22Rv1 (cell line): ENCODE results near the gene SENP7.

Source experiments
- CTCF ChIP-seq: fragments of 450-650 bp; IDR thresholded peaks from 2 replicates; pipeline ENCODE4 v1.5.1; 2017; ENCODE audit warnings: mild to moderate bottlenecking
- ZFX ChIP-seq: fragments of 450-650 bp; IDR thresholded peaks from 2 replicates; pipeline ENCODE4 v1.6.1; 2017; ENCODE audit warnings: antibody characterized with exemption, borderline replicate concordance

DNA sequence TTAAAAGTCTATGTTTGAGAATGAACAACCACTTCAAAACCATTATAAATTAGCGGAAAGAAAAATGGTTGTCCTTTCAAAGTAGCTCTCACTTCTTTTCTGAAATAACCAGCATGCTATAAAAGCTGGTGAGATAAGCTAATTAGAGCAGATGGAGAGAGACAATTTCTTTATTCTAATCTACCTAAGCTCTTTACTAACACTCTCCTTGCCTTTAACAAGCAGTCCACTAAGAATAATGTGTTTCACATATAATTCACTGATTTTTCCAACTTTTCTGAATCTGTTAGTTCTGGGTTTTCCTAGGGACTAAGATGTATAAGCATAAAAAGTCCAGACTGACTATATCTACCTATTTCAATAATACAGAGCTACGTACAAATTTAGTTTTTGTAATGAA, 192.5 kb downstream of the SENP7 start, which contains the start of gene IMPG2:
- TF ChIP-seq CTCF: no peak
- no peak for TF ChIP-seq ZFX
